ENCODE results near the gene CCT2. TPM values are rescaled to one million over a fixed set of nuclear protein-coding genes. Genes with fewer than 3 reads are reported as not detected.

The CCT2 gene
- total and polyA plus RNA-seq, 2 of the 8 experiments (the other 6 are each of a cell fraction or from before 2014, with no cell fraction given): 244 to 419 TPM

GRCh38 chr12:69600804-69601203 lies 15.5 kb downstream of the CCT2 start:
- H2AFZ ChIP-seq (ENCODE audit: low read length): no peak overlapping the region
- no peak overlapping the region for H4K8ac ChIP-seq (ENCODE audit: extremely low read depth, insufficient read depth, low read length)
- no peak for DNase-seq (ENCODE audit: low read depth in 1 of 2, low spot score in 2 of 2)
- no peak overlapping the region for H3K27ac ChIP-seq (ENCODE audit: low read depth, low read length)
- H2BK5ac ChIP-seq (ENCODE audit: low read depth, low read length): no peak overlapping the region
- no peak overlapping the region for H3K18ac ChIP-seq (ENCODE audit: extremely low read depth, low read length)
- ChIA-PET CTCF (ENCODE audit: partially characterized antibody) (interaction anchor here (0.5 to 1.5 kb wide), 6 partner anchors 18 to 243 kb away, joined by 3 to 5 read pairs (median 3); no protein-coding TSS in a partner anchor), POLR2A (ENCODE audit: partially characterized antibody) (interaction anchor here (1.0 to 4.6 kb wide), 6 partner anchors 9 to 17 kb away, joined by 3 to 27 read pairs (median 10); partner anchors contain the start of gene CCT2)
- H2AK5ac ChIP-seq (ENCODE audit: low read depth, low read length): no peak overlapping the region
- no peak overlapping the region for H3K4ac ChIP-seq (replicated peaks; ENCODE audit: insufficient read length, low read depth, low read length)
- no peaks in the 10 kb centered on the region for H3K23me2 ChIP-seq (ENCODE audit: low read depth, low read length)
- H3K4me2 ChIP-seq (ENCODE audit: insufficient read depth in 1 of 2, low read depth in 2 of 2, low read length in 2 of 2): no peak overlapping the region
- H2BK120ac ChIP-seq (replicated peaks; ENCODE audit: low read depth, low read length): no peak overlapping the region
- H3K9ac ChIP-seq (replicated peaks in 1 of 4; ENCODE audit: extremely low read depth in 1 of 4, low read depth in 3 of 4, low read length in 3 of 4): no peak overlapping the region
- H3K56ac ChIP-seq (replicated peaks; ENCODE audit: insufficient read length, low read depth, low read length): no peak overlapping the region
- FAIRE-seq: no peak
- peaks cover 0 to under 1% of the 10 kb centered on the region in 2 experiments for H4K20me1 ChIP-seq (replicated peaks in 1 of 2; ENCODE audit: control insufficient read depth in 1 of 2, insufficient read depth in 2 of 2, low read length in 2 of 2)
- H3K4me3 ChIP-seq (ENCODE audit: extremely low read depth in 1 of 4, insufficient read depth in 2 of 4, low read depth in 3 of 4, low read length in 4 of 4): no peak overlapping the region
- H2BK12ac ChIP-seq (ENCODE audit: low read depth, low read length): no peak overlapping the region
- no peak overlapping the region for H3K23ac ChIP-seq (ENCODE audit: insufficient read length)
- H4K5ac ChIP-seq (ENCODE audit: insufficient read length, low read depth, low read length): no peak overlapping the region
- H4K91ac ChIP-seq (replicated peaks; ENCODE audit: insufficient read length, low read length): no peak overlapping the region
- H3K79me2 ChIP-seq (ENCODE audit: control insufficient read depth in 1 of 2, insufficient read depth in 2 of 2, low read length in 2 of 2): no peaks in the 10 kb centered on the region
- H2BK15ac ChIP-seq (ENCODE audit: low read length): no peak overlapping the region
- no peak overlapping the region for H2BK20ac ChIP-seq (ENCODE audit: low read length)
- H3K14ac ChIP-seq (ENCODE audit: insufficient read length): no peak overlapping the region
- no peaks in the 10 kb centered on the region for H3K79me1 ChIP-seq (ENCODE audit: low read depth, low read length)
- H3K9me3 ChIP-seq (ENCODE audit: insufficient read depth in 2 of 2, low read depth in 1 of 2, low read length in 1 of 2): no peaks in the 10 kb centered on the region
- no peaks in the 10 kb centered on the region for H3K27me3 ChIP-seq (replicated peaks in 1 of 4; ENCODE audit: control insufficient read depth in 3 of 4, extremely low read depth in 1 of 4, insufficient read depth in 3 of 4, low read length in 3 of 4)
- H3K4me1 ChIP-seq (replicated peaks in 1 of 4; ENCODE audit: control insufficient read depth in 3 of 4, insufficient read depth in 4 of 4, low read length in 3 of 4): no peaks in the 10 kb centered on the region
- H3K36me3 ChIP-seq (ENCODE audit: control insufficient read depth in 2 of 4, insufficient read depth in 4 of 4, low read length in 3 of 4): peaks cover 22 to 72% (median 49%) of the 10 kb centered on the region in 4 experiments
- TF ChIP-seq POLR2A (IDR thresholded peaks at IDR 0.05; ENCODE audit: control extremely low read depth in 1 of 2, low read depth in 2 of 2, low read length in 2 of 2): no peak
- no peak for TF ChIP-seq CTBP2 (IDR thresholded peaks at IDR 0.05; ENCODE audit: borderline replicate concordance, insufficient read depth, insufficient read length, low read length)
- no peak for TF ChIP-seq ZNF274 (IDR thresholded peaks at IDR 0.05; ENCODE audit: borderline replicate concordance, extremely low read depth, low read length)
- no peak for TF ChIP-seq USF2 (IDR thresholded peaks at IDR 0.05; ENCODE audit: low read length)
- no peak for TF ChIP-seq SAP30 (IDR thresholded peaks at IDR 0.05; ENCODE audit: insufficient read depth, insufficient replicate concordance, low read length)
- no peak for TF ChIP-seq YY1 (IDR thresholded peaks at IDR 0.05; ENCODE audit: low read depth, low read length)
- no peak for TF ChIP-seq ASH2L (IDR thresholded peaks at IDR 0.05; ENCODE audit: low read length)
